ENCODE data around the gene RRM2.

RRM2 gene

DNA sequence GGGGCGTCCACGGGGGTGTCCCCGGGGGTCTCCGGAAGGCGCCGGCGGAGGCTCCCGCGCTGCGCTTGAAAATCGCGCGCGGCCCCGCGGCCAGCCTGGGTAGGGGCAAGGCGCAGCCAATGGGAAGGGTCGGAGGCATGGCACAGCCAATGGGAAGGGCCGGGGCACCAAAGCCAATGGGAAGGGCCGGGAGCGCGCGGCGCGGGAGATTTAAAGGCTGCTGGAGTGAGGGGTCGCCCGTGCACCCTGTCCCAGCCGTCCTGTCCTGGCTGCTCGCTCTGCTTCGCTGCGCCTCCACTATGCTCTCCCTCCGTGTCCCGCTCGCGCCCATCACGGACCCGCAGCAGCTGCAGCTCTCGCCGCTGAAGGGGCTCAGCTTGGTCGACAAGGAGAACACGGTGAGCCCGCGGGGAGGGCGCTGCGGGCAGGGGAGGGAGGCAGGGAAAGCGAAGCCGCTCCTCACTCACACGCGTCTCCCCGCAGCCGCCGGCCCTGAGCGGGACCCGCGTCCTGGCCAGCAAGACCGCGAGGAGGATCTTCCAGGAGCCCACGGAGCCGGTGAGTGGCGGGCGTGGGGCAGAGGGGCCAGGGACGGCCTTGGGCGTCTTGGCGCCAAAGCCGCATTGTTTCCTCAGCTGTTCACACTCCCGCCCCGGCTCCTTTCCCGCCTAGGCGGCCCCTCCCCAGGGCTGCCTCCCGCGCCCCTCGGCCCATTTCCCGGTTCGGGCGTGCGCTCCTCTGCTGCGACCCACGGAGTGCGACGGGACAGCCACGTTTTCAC is at the start of gene RRM2:
RRM2 (plus strand) TSS at position 240 of the 781 bp plus-strand sequence; CDS start at position 300, 60 bp downstream.
- DNase-seq (ENCODE audit: low read depth in 2 of 2), result peak; percentile 63 to 76

DNA sequence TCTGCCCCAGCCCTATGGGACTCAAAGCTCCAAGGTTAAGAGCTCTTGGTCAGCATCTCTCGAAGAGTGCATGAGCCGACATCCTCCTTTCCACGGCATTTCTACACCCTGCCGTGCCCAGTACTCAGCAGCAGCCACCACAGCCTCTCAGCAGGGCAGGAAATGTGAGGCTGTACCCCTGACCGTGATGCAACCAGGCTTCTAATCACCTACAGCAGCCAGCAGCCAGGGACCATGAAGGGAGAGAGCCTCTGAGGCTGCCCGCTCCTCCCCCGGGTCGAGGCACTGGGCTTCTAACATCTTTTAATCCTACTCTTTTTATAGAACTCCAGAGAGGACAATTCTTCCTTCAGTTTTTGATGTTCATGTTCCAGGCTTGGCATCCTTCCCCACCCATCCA is 48.8 kb upstream of the RRM2 start:
- no peak for DNase-seq (ENCODE audit: low read depth in 2 of 2)

DNA sequence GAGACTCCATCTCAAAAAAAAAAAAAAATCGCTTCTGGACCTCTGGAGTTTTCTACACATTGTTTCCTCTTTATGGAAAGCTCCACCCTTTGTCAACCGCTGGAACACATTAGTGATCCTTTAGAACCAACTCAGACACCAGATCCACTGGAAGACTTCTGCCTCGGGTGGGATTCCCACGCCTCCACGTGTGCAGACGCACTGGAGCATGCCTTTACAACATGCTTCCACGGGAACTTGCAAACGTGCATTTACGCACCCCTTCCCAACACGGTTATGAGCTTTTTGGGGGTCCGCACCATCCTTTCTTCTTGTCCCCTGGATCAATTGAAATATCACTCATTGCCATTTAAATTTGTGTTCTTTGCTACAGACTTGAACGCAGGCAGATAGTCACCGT is 47.4 kb upstream of the RRM2 start:
- DNase-seq (ENCODE audit: low read depth in 2 of 2), result no peak

DNA sequence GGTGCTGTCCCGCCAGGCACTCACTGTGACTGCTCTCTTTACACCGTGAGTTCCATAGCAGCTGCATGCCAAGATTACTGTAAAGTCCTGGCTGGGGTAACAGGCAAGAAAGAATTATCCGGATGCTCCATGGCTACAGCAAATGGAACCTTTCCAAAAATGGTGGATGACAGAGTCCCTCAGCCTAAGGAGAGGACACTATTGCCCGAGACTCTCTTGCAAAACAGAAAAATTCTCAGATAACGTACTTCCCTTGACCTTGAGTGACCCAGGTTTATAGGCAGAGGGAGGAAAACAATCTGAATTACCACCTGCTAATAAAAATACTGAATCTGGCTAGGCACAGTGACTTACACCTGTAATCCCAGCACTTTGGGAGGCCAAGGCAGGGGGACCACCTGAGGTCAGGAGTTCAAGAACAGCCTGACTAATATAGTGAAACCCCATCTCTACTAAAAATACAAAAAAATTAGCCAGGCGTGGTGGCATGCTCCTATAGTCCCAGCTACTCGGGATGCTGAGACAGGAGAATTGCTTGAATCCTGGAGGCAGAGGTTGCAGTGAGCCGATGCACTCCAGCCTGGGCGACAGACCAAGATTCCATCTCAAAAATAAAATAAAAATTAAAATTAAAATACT is 46.8 kb upstream of the RRM2 start:
- DNase-seq (ENCODE audit: low read depth in 2 of 2), result no peak

DNA sequence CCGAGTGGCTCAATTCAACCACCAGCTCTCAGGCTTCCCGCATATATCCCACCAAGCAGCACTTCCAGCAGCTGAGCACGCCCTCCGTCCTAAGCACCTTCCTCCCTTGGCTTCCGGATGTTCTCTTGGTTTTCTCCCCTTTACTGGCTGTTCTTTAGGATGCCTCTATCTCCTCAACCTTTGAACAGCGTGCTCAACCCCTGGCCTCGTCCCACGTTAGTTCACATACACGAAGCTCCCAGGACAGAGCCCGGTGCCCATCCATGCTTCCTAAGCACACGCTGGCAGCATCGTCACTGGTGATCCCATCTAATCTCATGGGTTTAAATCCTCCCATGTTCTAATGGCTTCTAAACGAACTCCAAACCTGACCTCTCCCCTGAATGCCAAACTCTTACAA is 46.0 kb upstream of the RRM2 start:
- DNase-seq (ENCODE audit: low read depth in 2 of 2), result no peak

DNA sequence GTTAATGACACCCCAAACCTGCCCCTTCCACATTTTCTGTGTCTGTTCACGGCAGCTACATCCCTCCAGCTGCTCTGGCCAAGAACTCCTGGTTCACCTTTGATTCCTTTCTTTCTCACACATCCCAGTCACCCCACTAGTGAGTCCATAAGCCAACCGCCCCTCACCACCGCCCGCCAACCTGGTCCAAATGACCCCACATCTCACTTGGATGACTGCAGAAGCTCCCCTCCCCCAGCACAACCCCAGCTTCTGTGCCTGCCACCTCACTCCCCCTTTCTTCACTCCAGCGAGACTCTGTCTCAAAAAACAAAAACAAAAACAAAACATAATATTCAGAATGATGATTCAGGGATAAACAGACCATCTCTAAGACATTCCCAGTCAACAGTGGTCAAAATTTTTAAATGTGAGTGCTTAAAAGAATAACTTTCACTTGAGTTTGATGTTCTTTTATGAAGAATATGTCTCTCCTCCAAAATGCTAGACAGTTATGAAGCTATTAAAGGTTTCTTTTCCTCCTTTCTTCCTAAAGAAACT is 45.5 kb upstream of the RRM2 start:
- no peak for DNase-seq (ENCODE audit: low read depth in 2 of 2)

DNA sequence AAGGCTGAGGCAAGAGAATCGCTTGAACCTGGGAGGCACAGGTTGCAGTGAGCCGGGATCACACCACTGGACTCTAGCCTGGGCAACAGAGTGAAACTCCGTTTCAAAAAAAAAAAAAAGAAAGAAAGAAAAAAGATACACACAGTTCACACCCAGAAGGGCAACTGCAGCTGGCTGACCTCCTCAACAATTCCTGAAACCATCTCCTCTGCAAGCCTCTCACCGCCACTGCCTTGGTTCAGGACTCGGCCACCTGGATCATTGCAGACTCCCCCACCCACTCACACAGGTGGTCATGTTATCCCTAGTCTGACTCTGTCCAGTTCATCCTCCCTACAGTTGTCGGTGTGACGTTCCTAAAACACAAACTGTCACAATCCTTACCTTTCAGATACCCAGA is 44.5 kb upstream of the RRM2 start:
- no peak for DNase-seq (ENCODE audit: low read depth in 2 of 2)

DNA sequence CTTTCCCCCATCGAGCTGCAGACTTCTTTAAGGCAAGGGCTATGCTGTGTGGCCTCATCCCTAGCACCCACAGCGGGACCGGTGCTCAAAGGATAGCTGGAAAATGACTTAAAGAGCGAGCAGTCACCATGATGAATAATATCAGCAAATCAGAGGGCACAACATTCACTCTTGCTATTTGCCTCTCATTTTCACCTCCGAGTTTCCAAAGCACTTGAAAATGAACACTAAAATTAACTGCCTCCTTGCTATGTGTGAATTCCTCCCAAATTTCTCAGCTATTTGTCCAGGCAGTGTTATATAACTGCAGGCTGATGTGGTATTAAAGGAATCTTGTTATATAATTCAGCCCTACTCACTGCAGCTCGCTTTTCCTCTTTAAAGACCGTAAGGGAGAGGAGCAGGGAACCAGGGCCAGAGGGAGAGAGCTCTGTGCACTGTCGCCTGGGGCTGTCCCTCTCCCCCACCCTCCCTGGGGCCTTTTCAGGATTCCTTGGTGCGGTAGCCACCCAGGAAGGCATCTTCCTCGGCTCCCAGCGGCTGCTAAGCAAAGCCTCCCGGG is 43.8 kb upstream of the RRM2 start:
- DNase-seq (ENCODE audit: low read depth in 2 of 2), result no peak

DNA sequence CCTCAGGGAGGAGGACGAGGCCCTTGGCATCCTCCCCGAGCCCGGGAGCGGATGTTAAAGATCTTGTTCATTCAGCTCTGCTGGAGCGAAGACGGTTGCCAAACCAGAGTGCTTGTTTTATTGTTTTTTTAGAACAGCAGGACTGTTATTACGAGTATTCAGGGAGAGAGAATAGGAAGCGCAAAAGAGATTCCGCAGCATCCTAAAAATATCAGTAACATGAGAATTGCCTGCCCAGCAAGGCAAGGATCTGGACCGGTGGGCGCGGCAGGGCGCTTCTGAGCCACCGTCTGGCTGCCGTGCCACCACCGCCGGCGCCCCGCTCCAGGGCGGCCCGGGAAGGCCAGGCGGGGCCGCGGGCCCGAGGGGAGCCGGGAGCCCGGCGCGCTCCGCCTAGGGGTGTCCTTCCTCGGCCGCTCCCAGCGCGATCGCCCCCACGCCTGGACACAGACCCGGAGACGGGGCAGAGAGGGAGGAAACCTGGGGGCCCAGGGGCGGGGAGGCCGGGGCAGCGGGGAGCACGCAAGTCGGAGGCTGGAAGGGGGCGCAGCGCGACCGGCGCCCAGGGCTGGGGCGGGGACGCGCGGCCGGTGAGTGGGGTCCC is 43.2 kb upstream of the RRM2 start:
- no peak for DNase-seq (ENCODE audit: low read depth in 2 of 2)

DNA sequence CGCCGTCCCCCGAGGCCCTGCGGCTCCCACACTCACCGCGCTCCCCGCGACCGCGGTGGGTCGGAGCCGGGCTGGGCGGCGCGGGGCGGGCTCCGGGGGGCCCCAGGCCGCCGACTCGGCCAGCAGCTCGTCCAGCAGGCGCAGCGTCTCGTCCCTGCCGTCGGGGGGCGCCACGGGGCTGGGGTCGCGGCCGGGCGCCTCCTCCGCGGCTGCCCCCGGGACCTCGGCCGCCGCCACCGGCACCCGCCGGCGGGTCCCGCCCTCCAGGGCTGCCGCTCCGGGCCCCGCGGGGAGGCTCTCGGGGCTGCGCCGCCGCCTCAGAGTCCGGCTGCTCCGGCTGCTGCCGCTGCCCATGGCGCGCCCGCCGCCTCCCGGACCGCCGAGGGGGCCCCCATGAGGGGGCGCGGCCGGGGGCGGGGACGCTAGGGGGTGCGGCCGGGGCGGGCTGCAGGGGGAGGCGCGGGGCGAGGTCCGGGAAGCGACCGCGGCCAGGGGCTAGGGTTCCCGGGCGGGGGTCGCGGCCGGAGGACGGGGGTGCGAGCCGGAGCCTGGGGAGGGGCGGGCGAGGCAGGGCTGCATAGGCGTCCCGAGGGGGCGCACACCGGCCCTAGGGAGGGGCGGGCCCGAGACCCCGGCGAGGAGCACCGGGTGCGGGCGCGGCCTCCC is 42.5 kb upstream of the RRM2 start, which contains the start of gene CYS1:
CYS1 (minus strand) TSS at position 542 of the 666 bp plus-strand sequence; CDS start at position 354, 188 bp downstream.
- no peak for DNase-seq (ENCODE audit: low read depth in 2 of 2)

DNA sequence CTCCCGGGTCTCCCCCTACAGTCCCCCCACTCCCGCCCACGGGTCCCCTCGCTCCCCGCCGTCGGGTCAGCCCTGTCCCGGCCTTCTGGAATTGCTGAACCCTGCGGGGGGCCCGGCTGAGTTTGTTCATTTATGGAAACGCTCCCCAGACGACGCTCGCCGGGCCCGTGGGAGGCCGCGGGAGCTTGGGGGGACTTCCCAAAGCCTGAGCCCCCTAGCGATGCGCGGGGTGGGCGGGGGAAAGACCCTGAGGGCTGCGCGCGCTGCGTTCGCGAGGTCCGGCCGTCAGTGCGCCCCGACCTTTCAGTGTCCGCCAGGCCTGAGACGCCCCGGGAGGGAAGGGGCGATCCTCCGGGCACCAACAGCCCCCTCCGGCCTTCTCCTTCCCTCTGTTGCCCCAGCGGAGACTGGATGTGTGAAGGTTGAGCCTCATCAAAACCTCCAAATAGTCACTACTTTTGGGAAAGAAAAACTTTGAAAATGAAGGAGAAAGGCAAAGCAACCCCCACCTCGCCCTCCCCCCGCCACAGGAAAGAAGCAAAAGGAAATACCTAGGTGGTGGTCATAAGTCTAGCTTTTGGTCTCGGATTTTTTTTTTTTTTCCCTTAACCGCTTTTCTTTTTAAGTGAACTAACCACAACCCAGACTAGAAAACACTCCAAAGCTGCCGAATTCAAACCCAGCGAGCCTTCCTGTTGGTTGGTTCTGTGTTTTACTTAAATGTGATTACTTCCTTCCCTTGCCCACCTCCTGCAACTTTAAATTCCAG is 41.8 kb upstream of the RRM2 start:
- no peak for DNase-seq (ENCODE audit: low read depth in 2 of 2)

DNA sequence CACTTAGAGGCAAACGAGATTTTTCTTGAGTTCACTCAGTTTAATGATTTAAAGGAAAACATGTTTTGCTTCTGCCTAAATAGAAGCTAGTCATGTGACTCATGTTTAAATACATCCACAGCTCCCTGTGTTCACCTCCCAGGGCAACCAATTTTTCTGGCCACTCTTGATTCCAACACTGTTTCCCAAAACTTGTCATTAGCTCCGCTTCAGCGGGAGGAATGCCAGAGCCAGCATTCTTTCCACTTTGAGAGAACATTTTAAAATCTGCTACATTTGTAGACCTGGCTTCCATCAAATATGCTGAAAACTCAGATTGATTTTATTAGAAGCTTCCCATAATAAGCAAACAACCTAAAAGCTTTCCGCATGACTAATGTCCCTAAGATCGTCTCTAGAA is 39.5 kb upstream of the RRM2 start:
- no peak for DNase-seq (ENCODE audit: low read depth in 2 of 2)

DNA sequence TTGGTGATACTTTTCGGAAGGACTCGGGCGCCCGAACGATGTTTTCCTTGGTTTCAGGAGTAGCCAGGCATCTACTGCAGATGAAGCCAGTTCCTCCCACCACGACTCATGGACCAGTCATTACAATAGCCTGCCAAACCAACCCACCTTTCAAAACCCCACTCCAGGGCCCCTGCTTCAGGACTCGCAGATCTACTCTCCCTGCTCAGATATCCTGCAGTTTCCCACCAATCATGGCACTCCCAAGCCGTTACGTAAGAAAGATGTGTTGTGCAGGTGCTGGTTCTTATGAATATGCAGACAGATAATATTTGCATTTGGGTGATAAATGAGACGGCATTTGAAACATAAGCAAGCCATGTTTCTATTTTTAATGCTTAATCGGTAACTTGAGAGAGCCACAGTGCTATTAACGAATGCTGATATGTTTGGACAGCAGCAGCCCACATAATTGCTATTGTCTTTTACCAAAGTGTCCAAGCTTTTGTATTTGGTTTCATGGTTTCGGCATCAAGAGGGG is 38.8 kb upstream of the RRM2 start:
- no peak for DNase-seq (ENCODE audit: low read depth in 2 of 2)

DNA sequence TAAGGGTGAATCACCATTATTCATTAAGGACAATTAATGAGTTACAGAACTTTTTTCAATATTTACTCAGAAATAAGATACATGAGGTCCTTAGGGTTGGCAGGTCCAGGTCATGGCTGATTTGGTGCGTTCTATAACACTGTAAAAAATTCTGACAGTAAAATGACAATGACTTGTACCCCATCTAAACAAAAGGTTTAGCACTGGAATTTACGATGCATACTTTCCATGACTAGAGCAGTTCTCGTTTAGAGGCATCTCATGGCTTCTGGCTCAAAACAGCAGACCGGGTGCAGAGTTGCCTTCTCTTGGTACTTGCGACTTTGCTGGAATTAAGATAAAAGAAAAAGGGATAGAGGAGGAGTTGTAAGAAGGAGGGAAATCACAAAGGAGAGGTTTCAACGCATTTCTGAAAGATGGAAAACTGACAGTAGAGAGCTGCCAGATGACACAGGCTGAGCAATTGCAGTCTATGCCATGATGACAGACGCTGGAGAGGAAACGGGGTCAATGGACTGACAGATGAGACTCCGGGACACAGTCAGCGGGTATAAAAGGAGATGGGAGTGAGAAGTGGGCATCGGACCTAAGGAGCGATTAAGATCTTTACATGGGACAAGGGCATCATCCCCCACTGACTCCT is 38.2 kb upstream of the RRM2 start:
- DNase-seq (ENCODE audit: low read depth in 2 of 2), result no peak

DNA sequence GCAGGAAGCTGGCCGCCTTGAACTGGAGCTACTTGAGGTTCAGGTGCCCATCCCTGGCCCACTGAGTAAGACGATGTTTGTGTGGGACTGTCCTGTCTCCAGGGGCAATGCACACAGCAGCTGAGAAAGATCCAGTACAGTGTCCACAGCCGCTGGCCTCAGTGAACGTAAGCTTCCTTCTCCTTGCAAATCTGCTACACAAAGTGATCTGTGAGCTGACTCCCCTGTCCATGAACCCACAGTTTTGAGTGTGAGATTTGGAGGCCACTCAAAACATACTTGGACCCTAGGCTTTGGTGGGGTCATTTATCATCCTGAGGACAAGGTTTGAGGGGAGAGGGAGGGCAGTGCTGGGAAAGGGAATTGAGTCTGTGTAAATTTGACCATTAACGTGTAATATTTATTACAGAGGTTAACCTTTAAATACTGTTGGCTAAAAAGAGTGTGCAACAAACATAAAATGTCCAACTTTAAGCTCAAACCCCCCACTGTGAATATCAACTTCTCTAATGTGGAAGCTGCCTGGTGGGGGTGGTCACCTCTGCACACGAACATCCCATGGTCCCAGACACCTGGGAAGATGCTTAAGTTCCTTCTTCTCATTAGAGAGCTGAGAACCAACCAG is 37.4 kb upstream of the RRM2 start:
- no peak for DNase-seq (ENCODE audit: low read depth in 2 of 2)

DNA sequence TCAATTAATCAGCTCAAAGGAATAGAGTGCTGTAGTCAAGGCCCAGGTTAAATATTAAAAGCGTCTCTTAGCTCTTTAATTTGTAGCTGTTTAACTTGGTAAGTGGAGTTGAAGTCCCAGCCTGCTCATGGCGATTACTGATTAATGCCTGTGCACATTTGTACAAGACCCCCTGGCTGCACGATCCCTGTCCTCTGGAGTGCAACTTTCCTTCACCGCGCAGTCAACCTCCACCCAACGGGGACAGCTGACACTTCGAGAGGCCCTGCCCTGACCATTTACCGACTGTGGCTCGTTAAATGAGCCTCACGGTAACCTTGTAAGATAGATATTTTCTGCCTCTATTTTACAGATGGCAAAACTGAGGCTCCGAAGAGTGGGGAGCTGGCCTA is 36.9 kb upstream of the RRM2 start:
- DNase-seq (ENCODE audit: low read depth in 2 of 2), result no peak

DNA sequence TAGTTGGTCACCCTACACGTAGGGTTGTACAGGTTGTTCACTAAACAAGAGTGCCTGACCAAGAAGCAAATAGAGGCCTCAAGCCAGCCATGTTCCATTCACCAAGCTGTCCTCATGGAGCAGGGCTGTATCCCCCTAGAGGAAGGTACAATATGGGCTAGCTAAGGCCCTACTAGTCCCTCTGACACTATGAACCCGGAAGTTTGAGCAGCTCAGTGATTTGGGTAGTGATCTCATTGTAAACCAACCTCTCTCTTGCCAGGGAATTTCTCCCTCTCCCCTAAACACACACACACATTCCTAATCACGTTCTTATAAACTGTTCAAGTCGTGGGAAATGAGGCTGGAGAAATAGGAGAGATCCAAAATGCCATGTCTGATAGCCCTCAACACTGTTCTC is 35.6 kb upstream of the RRM2 start:
- no peak for DNase-seq (ENCODE audit: low read depth in 2 of 2)

DNA sequence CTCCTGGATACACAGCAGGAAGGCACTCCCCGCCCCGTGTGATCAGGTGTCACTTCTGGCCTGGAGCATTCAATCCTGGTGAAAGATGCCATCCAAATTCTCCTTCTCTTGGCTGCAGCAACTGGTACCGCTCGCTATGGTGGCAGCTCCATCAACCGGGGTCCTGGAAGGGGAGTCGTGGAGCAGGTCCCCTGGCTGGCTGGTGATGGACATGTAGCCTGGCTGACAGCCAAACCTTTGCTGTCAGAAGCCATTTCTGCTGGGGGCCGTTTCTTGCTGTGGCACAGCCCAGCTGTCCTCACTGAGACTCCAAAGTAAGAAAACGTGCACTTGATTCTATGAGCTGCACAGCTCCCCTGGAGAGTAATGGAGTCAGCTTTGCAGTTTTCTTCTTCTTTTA is 35.2 kb upstream of the RRM2 start:
- DNase-seq (ENCODE audit: low read depth in 2 of 2), result no peak

DNA sequence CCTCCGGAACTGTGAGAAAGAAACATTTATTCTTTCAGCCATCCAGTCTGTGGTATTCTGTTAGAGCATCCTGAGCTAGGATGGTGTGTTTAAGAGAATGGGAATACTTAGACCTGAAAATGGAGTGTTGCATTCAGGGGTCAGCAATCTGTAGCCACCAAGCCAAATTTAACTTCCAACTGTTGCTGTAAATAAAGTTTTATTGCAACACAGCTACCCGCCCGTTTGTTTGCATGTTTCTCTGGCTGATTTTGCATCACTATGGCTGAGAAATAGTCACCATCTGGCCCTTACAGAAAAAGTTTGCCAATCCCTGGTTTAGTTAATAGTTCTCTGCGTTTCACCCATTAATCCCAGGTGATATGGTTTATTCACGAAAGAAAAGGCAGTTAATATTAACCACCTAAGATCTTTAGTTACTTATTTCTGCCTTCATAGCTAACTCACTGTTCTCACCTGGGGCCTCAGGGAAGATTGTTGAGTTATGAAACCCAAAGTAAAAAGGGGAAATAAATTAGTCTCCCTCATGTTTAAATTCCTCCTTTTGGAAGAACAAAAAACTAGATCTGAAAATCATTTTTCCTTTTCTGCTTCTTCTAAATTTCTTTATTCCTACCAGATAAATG is 32.9 kb upstream of the RRM2 start:
- DNase-seq (ENCODE audit: low read depth in 2 of 2), result no peak

Data from stimulated activated CD4-positive, alpha-beta T cell treated with anti-CD3 and anti-CD28 coated beads, Interleukin-1b, Interleukin-23, amount 100 ng/mL, for 1 hour (primary cell).